IPS-18c (cell line): ENCODE data around the gene CALM3.

Experiments
- H3K4me3 ChIP-seq: 2 replicates; pipeline ENCODE4 v1.7.0; 2013; ENCODE audit warnings: low read depth, mild to moderate bottlenecking, low read length, moderate library complexity; ENCODE audit not compliant: insufficient read depth
- H3K9me3 ChIP-seq: one replicate; pipeline ENCODE4 v1.6.1; 2013; ENCODE audit warnings: mild to moderate bottlenecking, low read length, moderate library complexity; ENCODE audit not compliant: control insufficient read depth, insufficient read depth

CALM3 gene

GRCh38 chr19:46608581-46609345 lies 7.6 kb downstream of the CALM3 start:
- Histone ChIP-seq H3K4me3 (no peak overlapping the region), H3K9me3 (no peaks in the 10 kb centered on the region)

- H3K9me3 ChIP-seq, result no peaks in the 10 kb centered on the region
- H3K4me3 ChIP-seq, result no peak overlapping the region
Observed at GRCh38 chr19:46609511-46610412, 8.6 kb downstream of the CALM3 start.

DNA sequence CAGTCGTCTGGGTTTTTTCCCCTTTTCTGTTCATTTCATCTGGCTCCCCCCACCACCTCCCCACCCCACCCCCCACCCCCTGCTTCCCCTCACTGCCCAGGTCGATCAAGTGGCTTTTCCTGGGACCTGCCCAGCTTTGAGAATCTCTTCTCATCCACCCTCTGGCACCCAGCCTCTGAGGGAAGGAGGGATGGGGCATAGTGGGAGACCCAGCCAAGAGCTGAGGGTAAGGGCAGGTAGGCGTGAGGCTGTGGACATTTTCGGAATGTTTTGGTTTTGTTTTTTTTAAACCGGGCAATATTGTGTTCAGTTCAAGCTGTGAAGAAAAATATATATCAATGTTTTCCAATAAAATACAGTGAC lies 9.3 kb downstream of the CALM3 start:
- no peaks in the 10 kb centered on the region for H3K9me3 ChIP-seq

GRCh38 chr19:46610851-46611770 lies 10.0 kb downstream of the CALM3 start:
- H3K9me3 ChIP-seq, result no peaks in the 10 kb centered on the region
- no peak overlapping the region for H3K4me3 ChIP-seq

More for the DNA sequence above, 9.3 kb downstream of the CALM3 start:
- no peak overlapping the region for H3K4me3 ChIP-seq

DNA sequence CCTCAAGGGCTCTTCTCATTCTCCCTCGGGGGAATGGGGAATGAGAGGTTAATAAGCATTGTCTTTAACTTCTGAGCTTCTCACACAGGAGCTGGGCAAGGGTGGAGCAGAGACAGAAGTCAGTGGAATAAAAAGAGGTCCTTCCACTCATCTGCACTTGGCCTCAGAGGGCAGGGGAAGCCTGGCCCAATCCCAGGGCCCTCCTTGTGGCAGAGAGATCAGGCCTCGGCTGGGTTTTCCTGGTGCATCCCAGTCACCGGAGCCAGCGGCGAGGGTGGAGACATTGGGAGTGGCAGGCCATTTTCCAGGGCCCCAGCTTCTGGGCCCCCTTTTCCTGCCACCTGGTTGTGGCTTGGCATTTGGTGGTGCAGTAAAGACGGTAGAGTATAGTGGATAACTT lies 10.6 kb downstream of the CALM3 start:
- H3K4me3 ChIP-seq, result no peak overlapping the region

GRCh38 chr19:46613525-46613924 lies 12.4 kb downstream of the CALM3 start:
- Histone ChIP-seq H3K4me3 (no peak overlapping the region), H3K9me3 (no peaks in the 10 kb centered on the region)

More for the DNA sequence above, 10.6 kb downstream of the CALM3 start:
- no peaks in the 10 kb centered on the region for H3K9me3 ChIP-seq

DNA sequence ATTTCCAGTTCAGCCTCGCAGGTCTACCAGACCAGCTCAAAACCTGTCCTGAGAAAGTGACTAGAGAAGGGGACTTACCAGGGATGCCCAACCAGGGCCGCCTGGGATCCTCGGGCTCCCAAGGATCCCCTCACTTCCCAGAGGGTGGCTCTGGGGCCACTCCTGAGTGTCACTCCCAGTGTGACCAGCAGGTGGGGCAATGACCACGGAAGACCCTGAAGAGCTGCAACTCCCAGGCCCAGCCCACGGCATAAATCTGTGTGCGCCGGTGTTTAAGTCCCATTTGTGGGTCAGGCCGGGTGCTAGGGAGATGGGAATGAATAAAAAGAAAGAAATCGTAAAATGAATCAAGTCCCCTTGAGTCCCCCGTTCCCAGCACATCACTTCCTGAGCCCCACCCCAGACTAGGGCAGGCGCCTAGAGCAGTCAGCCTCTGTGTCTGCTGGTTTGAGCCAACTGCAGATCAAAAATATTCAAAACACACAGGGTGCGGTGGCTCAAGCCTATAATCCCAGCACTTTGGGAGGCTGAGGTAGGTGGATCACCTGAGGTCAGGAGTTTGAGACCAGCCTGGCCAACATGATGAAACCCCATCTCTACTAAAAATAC lies 13.1 kb downstream of the CALM3 start:
- H3K4me3 ChIP-seq, result no peak overlapping the region
- H3K9me3 ChIP-seq, result no peaks in the 10 kb centered on the region

DNA sequence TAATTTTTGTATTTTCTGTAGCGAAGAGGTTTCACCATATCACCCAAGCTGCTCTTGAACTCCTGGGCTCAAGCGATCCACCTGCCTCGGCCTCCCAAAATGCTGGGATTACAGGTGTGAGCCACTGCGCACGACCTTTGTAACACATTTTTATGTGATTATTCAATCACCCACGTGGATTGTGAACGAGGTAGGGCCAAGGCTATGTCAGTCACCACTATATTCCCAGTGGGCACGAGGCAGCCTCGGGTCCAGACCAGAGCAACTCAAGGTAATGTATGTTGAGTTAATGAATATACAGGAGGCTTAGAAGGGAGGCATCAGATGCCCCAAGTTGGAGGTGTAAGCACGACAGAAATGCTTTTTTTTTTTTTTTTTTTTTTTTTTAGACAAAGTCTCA lies 14.8 kb downstream of the CALM3 start:
- no peaks in the 10 kb centered on the region for H3K9me3 ChIP-seq
- H3K4me3 ChIP-seq, result no peak overlapping the region

GRCh38 chr19:46616631-46617322 lies 15.6 kb downstream of the CALM3 start:
- no peaks in the 10 kb centered on the region for H3K9me3 ChIP-seq
- no peak overlapping the region for H3K4me3 ChIP-seq

- no peak overlapping the region for H3K4me3 ChIP-seq
- H3K9me3 ChIP-seq, result no peaks in the 10 kb centered on the region
Observed at GRCh38 chr19:46617601-46618000, 16.5 kb downstream of the CALM3 start.

- Histone ChIP-seq H3K4me3 (no peak overlapping the region), H3K9me3 (no peaks in the 10 kb centered on the region)
Observed at GRCh38 chr19:46618670-46619231, 17.6 kb downstream of the CALM3 start.

DNA sequence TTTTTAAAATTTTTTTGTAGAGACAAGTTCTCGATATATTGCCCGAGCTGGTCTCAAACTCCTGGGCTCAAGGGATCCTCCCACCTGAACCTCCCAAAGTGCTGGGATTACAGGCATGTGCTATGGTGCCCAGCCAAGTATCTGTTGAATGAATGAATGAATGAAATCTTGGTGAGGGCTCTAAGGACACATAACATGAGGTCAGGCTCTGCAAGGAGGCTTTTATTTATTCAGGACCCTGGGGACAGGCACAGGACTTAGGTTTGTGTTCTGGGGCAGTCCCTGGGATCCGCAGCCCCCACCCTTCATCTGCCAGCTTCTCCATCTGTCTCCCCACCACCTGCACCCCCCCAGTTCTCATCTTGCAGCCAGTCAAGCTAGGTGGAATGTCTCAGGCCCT lies 19.1 kb downstream of the CALM3 start:
- no peaks in the 10 kb centered on the region for H3K9me3 ChIP-seq

GRCh38 chr19:46620716-46621115 lies 19.6 kb downstream of the CALM3 start:
- H3K9me3 ChIP-seq, result no peaks in the 10 kb centered on the region
- no peak overlapping the region for H3K4me3 ChIP-seq

More for the DNA sequence above, 19.1 kb downstream of the CALM3 start:
- no peak overlapping the region for H3K4me3 ChIP-seq

DNA sequence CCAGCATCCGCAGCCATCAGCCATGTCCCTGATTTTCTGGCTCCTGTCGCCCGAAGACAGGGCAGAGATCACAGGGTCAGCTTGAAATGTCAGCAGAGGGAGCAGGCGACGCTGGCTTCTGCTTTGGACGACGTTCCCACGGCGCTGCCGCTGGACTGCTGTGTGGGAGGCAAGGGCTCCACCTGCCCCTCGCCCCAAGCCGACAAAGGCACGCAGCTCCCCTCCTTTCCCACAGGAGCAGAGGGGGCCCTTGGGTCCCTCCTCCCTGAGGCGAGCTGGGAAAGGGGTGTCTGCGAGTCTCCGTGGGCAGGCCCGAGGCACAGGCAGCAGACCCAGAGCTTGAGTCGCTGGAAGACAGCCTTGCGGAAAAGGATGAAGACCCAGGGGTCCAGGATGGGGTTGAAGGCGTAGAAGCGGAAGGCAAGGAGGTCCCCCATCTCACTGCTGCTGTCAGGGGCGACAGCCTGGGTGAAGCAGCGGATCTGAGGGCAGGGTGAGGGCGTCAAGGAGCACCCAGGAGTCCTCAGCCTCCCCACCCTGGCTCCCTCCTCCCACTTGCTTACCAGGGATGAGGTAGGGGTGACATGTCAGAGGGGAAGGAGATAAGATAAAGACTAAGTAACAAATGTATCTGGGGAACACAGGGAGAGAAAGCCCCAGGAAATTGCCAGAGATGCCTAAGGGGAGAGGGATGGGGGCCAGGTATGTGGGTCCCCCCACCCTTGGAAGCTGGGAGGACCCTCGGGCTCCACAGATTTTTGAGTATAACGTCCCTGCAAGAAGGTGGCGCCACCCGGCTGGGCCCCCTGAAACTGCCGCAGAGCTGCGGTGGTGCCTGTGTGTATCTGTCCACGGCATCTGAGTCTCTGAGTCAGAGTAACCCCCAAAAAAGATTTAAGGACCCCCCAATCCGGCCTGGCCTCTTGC lies 20.3 kb downstream of the CALM3 start:
- Histone ChIP-seq H3K4me3 (no peak overlapping the region), H3K9me3 (no peaks in the 10 kb centered on the region)

DNA sequence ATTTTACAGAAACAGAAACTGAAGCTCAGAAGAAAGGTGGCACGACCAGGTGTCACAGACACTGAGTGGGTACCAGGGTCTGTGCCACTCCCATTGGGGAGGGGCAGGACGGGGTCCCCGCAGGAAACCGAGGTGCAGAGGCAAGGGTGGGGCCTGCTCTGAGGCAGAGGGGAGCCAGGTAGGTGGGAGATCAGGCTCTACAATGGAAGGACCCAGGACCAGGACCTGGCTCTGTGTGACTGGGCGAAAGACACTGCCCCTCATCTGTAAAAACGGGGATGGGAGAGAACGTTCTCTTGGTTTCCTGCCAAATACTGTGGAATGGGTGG lies 21.0 kb downstream of the CALM3 start:
- no peaks in the 10 kb centered on the region for H3K9me3 ChIP-seq
- no peak overlapping the region for H3K4me3 ChIP-seq
